Neural cell (in vitro differentiated cells): Measurements from ENCODE around the gene ROR2.

ENCODE experiments used
- EZH2 ChIP-seq: fragments of 200-600, 300-800 bp; shearing (Covaris generic), sonication (generic); IDR thresholded peaks from 2 replicates; pipeline ENCODE4 v1.6.1; 2014; ENCODE audit warnings: antibody characterized with exemption, low read length, borderline replicate concordance, mild to moderate bottlenecking; ENCODE audit not compliant: insufficient read depth, poor library complexity, severe bottlenecking
- MXI1 ChIP-seq: fragments of 450-650 bp; conservative IDR thresholded peaks from 2 replicates; pipeline ENCODE4 v1.6.1; 2014; ENCODE audit warnings: antibody characterized with exemption, mild to moderate bottlenecking; ENCODE audit not compliant: poor library complexity, severe bottlenecking
- RAD21 ChIP-seq: fragments of 450-650 bp; conservative IDR thresholded peaks from 2 replicates; pipeline ENCODE4 v1.6.1; 2014; ENCODE audit warnings: antibody characterized with exemption, mild to moderate bottlenecking, moderate library complexity
- TF ChIP-seq, protein P1 (sequence below): fragments of 450-650 bp; IDR thresholded peaks from 2 replicates; pipeline ENCODE4 v1.5.1; 2014; ENCODE audit warnings: antibody characterized with exemption, mild to moderate bottlenecking, moderate library complexity; ENCODE audit not compliant: poor library complexity, severe bottlenecking

DNA sequence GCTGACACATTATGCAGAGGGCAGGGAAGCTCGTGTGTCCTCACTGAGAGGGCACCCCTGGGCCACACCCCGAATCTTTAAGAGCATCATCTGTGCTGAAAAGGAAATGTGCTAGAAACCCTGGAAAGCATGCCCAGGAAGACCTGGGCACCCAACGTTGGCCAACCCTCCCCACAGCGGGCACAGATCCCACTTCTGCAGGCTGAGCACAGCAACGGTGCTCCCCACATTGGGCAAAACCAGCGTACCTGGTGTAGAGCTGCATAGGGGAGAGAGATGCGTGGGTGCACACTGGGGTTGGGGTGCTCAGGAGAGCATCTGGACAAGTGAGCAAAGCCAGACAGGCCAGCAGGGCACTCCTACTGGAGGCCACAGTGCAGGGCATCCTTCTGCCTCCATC, 32.6 kb downstream of the ROR2 start:
- TF ChIP-seq, protein P1, sequence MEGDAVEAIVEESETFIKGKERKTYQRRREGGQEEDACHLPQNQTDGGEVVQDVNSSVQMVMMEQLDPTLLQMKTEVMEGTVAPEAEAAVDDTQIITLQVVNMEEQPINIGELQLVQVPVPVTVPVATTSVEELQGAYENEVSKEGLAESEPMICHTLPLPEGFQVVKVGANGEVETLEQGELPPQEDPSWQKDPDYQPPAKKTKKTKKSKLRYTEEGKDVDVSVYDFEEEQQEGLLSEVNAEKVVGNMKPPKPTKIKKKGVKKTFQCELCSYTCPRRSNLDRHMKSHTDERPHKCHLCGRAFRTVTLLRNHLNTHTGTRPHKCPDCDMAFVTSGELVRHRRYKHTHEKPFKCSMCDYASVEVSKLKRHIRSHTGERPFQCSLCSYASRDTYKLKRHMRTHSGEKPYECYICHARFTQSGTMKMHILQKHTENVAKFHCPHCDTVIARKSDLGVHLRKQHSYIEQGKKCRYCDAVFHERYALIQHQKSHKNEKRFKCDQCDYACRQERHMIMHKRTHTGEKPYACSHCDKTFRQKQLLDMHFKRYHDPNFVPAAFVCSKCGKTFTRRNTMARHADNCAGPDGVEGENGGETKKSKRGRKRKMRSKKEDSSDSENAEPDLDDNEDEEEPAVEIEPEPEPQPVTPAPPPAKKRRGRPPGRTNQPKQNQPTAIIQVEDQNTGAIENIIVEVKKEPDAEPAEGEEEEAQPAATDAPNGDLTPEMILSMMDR: no peak
- no peak for TF ChIP-seq EZH2
- TF ChIP-seq MXI1: no peak
- TF ChIP-seq RAD21: no peak
